Astrocyte (in vitro differentiated cells and primary cell): ENCODE results near the gene TAX1BP3. TPM values are rescaled to one million over a fixed set of nuclear protein-coding genes. Genes with fewer than 3 reads are reported as not detected.

ENCODE experiments used
- DNase-seq: peaks from one replicate; pipeline ENCODE4 v3.0.0-alpha.2; 2010; ENCODE audit warnings: low read depth
- FAIRE-seq: peaks from 2 replicates; lab custom pipeline; 2011; peaks lifted over from hg19 to GRCh38; lab: Jason Lieb, UNC
- H2AFZ ChIP-seq: 2 replicates; pipeline ENCODE4 v1.6.0; 2012; ENCODE audit warnings: low read depth, low read length, inconsistent platforms
- H3K27ac ChIP-seq: 2 replicates; pipeline ENCODE4 v1.5.1; 2011; ENCODE audit warnings: low read depth, low read length, inconsistent platforms
- H3K27me3 ChIP-seq: 2 replicates; pipeline ENCODE4 v1.6.0; 2011; ENCODE audit warnings: low read length, inconsistent platforms; ENCODE audit not compliant: insufficient read depth
- H3K36me3 ChIP-seq: 2 replicates; pipeline ENCODE4 v1.5.1; 2011; ENCODE audit warnings: low read length, inconsistent platforms; ENCODE audit not compliant: insufficient read depth
- H3K4me1 ChIP-seq: 2 replicates; pipeline ENCODE4 v1.5.1; 2011; ENCODE audit warnings: low read length, inconsistent platforms; ENCODE audit not compliant: insufficient read depth
- H3K4me2 ChIP-seq: 2 replicates; pipeline ENCODE4 v1.6.0; 2012; ENCODE audit warnings: low read length, inconsistent platforms
- H3K4me3 ChIP-seq: 2 replicates; pipeline ENCODE4 v1.5.1; 2011; ENCODE audit warnings: low read depth, mild to moderate bottlenecking, low read length, inconsistent platforms; ENCODE audit not compliant: insufficient read depth
- H3K79me2 ChIP-seq: 2 replicates; pipeline ENCODE4 v1.6.0; 2012; ENCODE audit warnings: mild to moderate bottlenecking, low read length, inconsistent platforms; ENCODE audit not compliant: insufficient read depth
- H3K9ac ChIP-seq: 2 replicates; pipeline ENCODE4 v1.6.0; 2012; ENCODE audit warnings: mild to moderate bottlenecking, low read length, inconsistent platforms
- H3K9me3 ChIP-seq: 2 replicates; pipeline ENCODE4 v1.5.1; 2012; ENCODE audit warnings: low read depth, mild to moderate bottlenecking, low read length, inconsistent platforms; ENCODE audit not compliant: insufficient read depth
- H4K20me1 ChIP-seq: 2 replicates; pipeline ENCODE4 v1.6.0; 2012; ENCODE audit warnings: low read length, inconsistent platforms; ENCODE audit not compliant: insufficient read depth
- H3K27ac Mint-ChIP-seq: one replicate; pipeline ENCODE4 v1.8.0; 2021; ENCODE audit warnings: mild to moderate bottlenecking, mixed read lengths; ENCODE audit not compliant: unreplicated experiment
- H3K27me3 Mint-ChIP-seq: one replicate; pipeline ENCODE4 v1.8.0; 2021; ENCODE audit warnings: low read depth, mixed read lengths; ENCODE audit not compliant: unreplicated experiment
- H3K36me3 Mint-ChIP-seq: one replicate; pipeline ENCODE4 v1.8.0; 2021; ENCODE audit warnings: low read depth, mixed read lengths; ENCODE audit not compliant: unreplicated experiment
- H3K4me1 Mint-ChIP-seq: one replicate; pipeline ENCODE4 v1.8.0; 2021; ENCODE audit warnings: low read depth, mixed read lengths; ENCODE audit not compliant: unreplicated experiment
- H3K4me3 Mint-ChIP-seq: one replicate; pipeline ENCODE4 v1.8.0; 2021; ENCODE audit warnings: mild to moderate bottlenecking, moderate library complexity, mixed read lengths; ENCODE audit not compliant: unreplicated experiment
- H3K9me3 Mint-ChIP-seq: one replicate; pipeline ENCODE4 v1.8.0; 2021; ENCODE audit warnings: mild to moderate bottlenecking, mixed read lengths; ENCODE audit not compliant: unreplicated experiment
- CTCF ChIP-seq: IDR thresholded peaks from 2 replicates; pipeline ENCODE4 v1.5.1; 2011; ENCODE audit warnings: low read depth, mild to moderate bottlenecking, inconsistent platforms, low read length, moderate library complexity; ENCODE audit not compliant: insufficient read depth
- EZH2 ChIP-seq: IDR thresholded peaks from 2 replicates; pipeline ENCODE4 v1.6.1; 2012; ENCODE audit warnings: mild to moderate bottlenecking, low read length, inconsistent platforms; ENCODE audit not compliant: insufficient read depth
- total RNA-seq: library from RNA; stranded (reverse); gene quantifications from 2 replicates; pipeline ENCODE4 v1.2.1, GENCODE V29; 2021

The TAX1BP3 gene
- total RNA-seq, 1 donor from 2014 or later, result 194 TPM

GRCh38 chr17:3639981-3640596 is 28.3 kb downstream of the TAX1BP3 start:
- FAIRE-seq, result no peak

GRCh38 chr17:3636908-3637373 is 31.4 kb downstream of the TAX1BP3 start:
- H3K4me3 ChIP-seq, result peak overlapping the region; percentile 73
- Mint-ChIP-seq H3K4me1 (peaks cover 10% of the 10 kb centered on the region), H3K36me3 (no peaks in the 10 kb centered on the region), H3K4me3 (peak overlapping the region; percentile 88), H3K9me3 (no peaks in the 10 kb centered on the region), H3K27me3 (no peaks in the 10 kb centered on the region), H3K27ac (no peak overlapping the region)
- H3K27me3 ChIP-seq, result no peaks in the 10 kb centered on the region
- H3K9me3 ChIP-seq, result no peaks in the 10 kb centered on the region
- H3K4me2 ChIP-seq, result peak overlapping the region; percentile 96
- peaks cover 23% of the 10 kb centered on the region for H3K79me2 ChIP-seq
- peaks cover 9% of the 10 kb centered on the region for H4K20me1 ChIP-seq
- peaks cover 7% of the 10 kb centered on the region for H3K4me1 ChIP-seq
- peak overlapping the region; percentile 93 for H3K27ac ChIP-seq
- peak overlapping the region; percentile 85 for H3K9ac ChIP-seq
- FAIRE-seq (no peak), DNase-seq (no peak)
- no peak for TF ChIP-seq CTCF
- no peak for TF ChIP-seq EZH2
- no peaks in the 10 kb centered on the region for H3K36me3 ChIP-seq
- peak overlapping the region; percentile 99 for H2AFZ ChIP-seq

More at GRCh38 chr17:3639981-3640596, 28.3 kb downstream of the TAX1BP3 start:
- Histone ChIP-seq H3K4me1 (peaks cover 7% of the 10 kb centered on the region), H4K20me1 (peaks cover 5% of the 10 kb centered on the region), H3K9ac (no peak overlapping the region), H3K4me2 (peak overlapping the region; percentile 43), H3K79me2 (peaks cover 14% of the 10 kb centered on the region), H3K9me3 (no peaks in the 10 kb centered on the region), H3K36me3 (peaks cover 3% of the 10 kb centered on the region), H3K27me3 (no peaks in the 10 kb centered on the region), H2AFZ (no peak overlapping the region), H3K4me3 (no peak overlapping the region), H3K27ac (peak overlapping the region; percentile 36)
- H3K27ac Mint-ChIP-seq, result peak overlapping the region; percentile 60
- H3K4me1 Mint-ChIP-seq, result peaks cover 10% of the 10 kb centered on the region
- DNase-seq, result peak; percentile 68
- TF ChIP-seq CTCF, result no peak
- TF ChIP-seq EZH2, result no peak
- no peaks in the 10 kb centered on the region for H3K27me3 Mint-ChIP-seq
- H3K9me3 Mint-ChIP-seq, result no peaks in the 10 kb centered on the region
- no peak overlapping the region for H3K4me3 Mint-ChIP-seq
- H3K36me3 Mint-ChIP-seq, result peaks cover 4% of the 10 kb centered on the region
